GM21423 (cell line): ENCODE measurements around the gene CLIP4.

Experiments used
- ATAC-seq: cut with Tn5 transposase; IDR thresholded peaks from one replicate; pipeline ENCODE4 v1.9.1; 2021; ENCODE audit warnings: mild to moderate bottlenecking, moderate library complexity; ENCODE audit not compliant: unreplicated experiment

CLIP4 gene

DNA sequence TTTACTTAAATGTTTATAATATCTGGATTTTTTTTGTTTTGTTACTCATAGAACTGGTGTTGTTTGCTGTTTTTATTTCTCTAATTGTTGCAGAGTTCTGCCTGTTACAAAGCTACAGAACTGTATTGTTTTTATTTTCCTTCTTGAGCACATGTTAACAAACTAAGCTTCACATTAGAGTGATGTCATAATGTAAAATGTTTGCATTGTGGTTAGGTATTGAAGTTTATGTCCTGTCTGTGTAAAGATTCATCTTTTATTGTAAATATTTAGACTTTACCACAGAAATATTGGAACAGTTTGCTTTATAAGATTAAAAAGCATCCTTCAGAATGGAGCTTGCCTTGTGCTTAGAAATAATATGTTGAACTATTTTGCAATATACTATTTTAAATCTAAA lies 67.7 kb downstream of the CLIP4 start:
- ATAC-seq = no peak

DNA sequence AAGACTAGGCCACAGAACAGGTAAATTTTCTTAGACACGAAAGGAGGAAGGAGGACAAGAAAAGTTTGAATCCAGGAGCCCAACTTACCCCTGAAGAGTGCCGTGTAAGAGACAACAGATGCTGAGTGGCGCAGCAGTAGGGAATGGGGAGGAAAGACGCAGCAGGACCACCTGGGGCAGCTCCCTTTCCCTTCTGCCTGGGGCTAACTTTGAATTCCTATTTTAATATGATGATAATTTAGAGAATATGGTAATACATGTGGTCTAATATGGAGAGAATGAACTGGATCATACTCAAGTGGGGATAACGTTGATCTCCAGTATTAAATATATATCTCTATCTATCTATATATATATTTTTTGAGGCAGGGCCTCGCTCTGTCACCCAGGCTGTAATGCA lies 69.3 kb downstream of the CLIP4 start:
- ATAC-seq = no peak

- ATAC-seq = no peak
Measured at GRCh38 chr2:29186817-29187216, 71.6 kb downstream of the CLIP4 start.

DNA sequence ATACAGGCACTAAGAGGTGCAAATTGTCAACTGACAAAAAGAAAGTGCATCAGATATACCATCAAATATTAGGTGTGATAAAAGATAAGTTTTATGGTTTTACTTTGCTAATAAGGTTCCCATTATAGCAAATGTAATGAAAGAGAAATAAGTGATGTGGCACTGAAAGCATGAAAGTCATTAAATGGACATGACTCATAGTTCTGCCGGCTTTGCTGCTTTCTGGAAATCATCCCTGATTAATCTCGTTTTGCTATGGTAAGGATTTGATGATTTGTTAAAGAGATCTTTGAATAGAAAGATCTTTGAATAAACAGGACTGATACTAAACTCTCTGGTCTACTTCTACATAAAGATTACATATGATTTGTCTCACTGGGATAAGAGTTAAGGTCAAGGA lies 72.7 kb downstream of the CLIP4 start:
- ATAC-seq = no peak

DNA sequence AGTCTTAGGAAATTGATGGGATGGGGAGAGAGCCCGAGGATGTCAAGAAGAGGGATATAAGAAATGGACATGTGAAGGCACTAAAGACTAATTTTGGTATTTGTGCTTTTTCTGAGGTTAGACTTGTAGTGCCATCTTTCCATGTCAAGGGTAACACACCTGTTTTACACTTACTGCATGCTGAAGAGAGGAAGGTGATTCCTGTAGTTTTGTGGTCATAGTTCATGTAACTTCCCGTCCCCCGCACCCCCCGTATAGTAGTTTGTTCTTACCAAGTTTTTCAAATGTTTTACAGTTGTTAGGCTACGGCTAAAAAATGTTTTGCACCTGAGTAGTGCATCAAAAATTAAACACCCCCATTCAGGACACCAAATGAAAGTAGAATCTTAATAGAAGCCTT lies 73.8 kb downstream of the CLIP4 start:
- peak; percentile 68 for ATAC-seq

- ATAC-seq = no peak
Measured at GRCh38 chr2:29191817-29192216, 76.6 kb downstream of the CLIP4 start.

- no peak for ATAC-seq
Measured at GRCh38 chr2:29192526-29192925, 77.3 kb downstream of the CLIP4 start.

DNA sequence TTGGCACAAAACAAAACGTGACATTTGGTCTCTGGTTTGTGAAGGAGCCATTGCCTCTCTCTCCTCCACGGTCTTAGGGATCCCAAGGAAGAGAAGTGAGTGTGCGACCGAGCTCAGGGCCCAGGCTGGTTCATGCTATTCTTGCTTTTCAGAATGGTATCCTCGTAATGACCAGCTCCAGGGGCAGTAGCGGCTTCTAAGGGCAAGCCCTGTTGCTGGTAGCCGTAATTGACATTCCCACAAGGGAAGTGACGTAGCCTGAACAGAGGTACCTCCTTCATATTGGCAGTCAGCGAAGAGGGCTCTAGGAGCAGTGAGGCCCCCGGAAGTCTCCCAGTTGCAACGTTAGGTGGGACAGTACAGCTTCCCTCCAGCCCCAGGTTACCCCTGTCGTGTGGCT lies 77.9 kb downstream of the CLIP4 start:
- ATAC-seq = no peak

DNA sequence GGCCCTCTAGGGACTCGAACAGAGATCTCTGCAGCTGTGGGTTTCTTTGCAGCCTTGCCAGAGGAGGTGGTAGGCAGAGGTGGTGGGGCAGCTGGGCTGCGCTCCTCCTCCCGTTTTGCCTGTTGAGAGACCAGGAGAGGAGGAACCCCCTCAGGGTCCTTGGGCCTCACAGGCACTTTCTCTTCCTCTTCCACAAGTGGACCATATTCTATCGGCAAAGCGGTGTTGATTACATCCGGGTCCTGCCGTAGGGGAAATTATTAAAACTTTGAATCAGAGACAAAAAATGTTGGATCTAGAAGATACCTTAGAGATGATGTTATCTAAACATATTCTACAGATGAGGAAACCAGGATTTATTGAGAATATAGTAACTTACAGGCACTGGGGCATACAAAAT lies 78.5 kb downstream of the CLIP4 start:
- ATAC-seq = no peak

- ATAC-seq = no peak
Measured at GRCh38 chr2:29195796-29196195, 80.6 kb downstream of the CLIP4 start.

GRCh38 chr2:29196792-29197788 lies 81.9 kb downstream of the CLIP4 start:
- ATAC-seq = no peak

GRCh38 chr2:29201979-29202378 lies 86.8 kb downstream of the CLIP4 start:
- no peak for ATAC-seq

DNA sequence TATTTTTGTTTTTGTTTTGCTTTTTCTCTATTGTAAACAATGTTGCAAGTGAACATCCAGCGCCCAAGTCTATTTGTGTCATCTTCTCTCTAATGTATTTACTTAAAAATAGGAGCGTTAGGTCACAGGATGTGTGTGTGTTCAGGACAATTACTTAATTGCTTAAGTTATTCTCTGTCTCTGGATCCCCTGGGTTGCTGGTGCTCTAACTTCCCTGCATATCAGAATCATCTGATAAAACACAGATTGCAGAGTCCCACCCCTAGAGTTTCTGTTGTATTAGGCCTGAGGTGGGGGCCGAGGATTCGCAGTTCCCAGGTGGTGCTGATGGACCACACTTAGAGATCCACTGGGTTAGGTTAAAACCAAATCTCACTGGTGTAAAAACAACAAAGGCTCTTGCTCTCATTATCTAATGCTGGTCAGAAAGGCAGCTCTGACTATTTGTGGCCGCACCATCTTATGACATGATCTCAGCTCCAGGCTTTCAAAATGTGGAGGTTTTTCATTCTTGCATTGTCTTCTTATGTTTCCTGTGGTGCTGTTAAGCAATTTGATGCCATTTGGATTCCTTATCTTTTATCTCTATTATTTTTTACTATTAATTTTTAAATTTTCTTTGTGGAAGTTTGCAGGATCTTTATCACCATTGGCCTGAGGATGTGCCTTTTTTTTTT lies 87.7 kb downstream of the CLIP4 start:
- no peak for ATAC-seq

GRCh38 chr2:29206941-29207340 lies 91.7 kb downstream of the CLIP4 start:
- ATAC-seq = no peak

DNA sequence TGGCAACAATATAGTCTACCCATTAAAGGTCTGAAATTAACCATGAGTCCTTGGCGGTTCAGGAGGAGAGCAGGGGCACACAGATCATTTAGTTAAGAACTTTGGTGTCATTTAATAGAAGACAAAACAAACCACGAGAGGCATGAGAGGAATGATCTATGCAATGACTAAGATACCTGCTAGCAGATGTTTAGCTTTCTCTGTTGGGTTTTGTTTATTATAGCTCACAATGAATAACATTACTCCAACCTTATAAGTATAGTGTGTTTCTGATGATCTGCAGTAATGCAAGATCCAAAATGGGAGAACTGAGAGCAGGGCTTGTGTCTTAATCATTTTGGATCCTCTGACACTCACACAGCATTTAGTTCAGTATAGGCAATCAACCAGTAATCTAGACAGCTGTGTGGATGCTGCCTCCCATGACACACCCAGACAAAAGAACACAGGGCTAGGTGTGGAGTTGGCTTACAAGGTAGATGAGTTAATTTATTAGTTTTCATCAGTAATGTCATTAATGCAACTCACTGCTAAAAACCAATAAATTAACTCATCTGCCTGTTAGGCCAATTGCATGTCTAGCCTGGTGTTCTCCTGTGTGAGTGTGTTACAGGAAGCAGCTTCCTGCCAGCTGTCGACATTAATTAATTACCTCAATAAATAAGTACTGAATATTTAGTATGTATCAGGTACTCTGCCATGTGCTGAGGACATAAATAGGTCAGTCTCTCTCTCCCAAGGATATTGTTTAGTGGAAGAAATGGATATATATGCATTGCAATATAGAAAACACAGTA lies 92.3 kb downstream of the CLIP4 start:
- ATAC-seq = no peak

GRCh38 chr2:29209551-29209950 lies 94.3 kb downstream of the CLIP4 start:
- no peak for ATAC-seq

GRCh38 chr2:29212009-29212408 lies 96.8 kb downstream of the CLIP4 start:
- ATAC-seq = no peak

- ATAC-seq = no peak
Measured at GRCh38 chr2:29213888-29214291, 98.7 kb downstream of the CLIP4 start.

- ATAC-seq = no peak
Measured at GRCh38 chr2:29215073-29215472, 99.9 kb downstream of the CLIP4 start.

- no peak for ATAC-seq
Measured at GRCh38 chr2:29215739-29216608, 100.8 kb downstream of the CLIP4 start.

- no peak for ATAC-seq
Measured at GRCh38 chr2:29216609-29216909, 101.3 kb downstream of the CLIP4 start.
